GM12873 (cell line): ENCODE results near the gene ATXN10.

Experiments
- CTCF ChIP-seq: IDR thresholded peaks from 2 replicates; pipeline ENCODE4 v1.5.1; 2012; ENCODE audit warnings: low read depth, mild to moderate bottlenecking, moderate library complexity, low read length, control low read depth; ENCODE audit not compliant: insufficient read depth; ENCODE audit errors: missing control alignments

Gene ATXN10

DNA sequence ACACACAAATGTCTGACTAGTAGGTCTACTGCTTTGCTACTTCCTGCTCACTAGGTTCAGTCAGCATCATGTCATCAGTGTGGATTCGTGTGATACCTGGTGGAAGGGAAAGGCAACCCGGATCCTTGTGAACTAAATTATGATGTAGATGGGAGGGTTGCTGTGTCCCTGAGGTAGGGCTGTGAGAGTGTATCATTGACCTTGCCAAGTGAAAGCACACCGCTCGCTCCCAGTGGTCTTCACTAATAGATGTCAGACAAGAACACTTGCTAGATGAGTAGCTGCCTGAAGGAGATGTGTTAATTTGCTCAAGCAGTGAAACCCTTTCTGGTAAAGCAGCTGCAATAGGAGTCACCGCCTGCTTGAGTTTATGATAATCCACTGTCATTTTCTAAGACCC is 185.9 kb downstream of the ATXN10 start:
- no peak for TF ChIP-seq CTCF

GRCh38 chr22:45859231-45860161 is 187.9 kb downstream of the ATXN10 start:
- no peak for TF ChIP-seq CTCF

DNA sequence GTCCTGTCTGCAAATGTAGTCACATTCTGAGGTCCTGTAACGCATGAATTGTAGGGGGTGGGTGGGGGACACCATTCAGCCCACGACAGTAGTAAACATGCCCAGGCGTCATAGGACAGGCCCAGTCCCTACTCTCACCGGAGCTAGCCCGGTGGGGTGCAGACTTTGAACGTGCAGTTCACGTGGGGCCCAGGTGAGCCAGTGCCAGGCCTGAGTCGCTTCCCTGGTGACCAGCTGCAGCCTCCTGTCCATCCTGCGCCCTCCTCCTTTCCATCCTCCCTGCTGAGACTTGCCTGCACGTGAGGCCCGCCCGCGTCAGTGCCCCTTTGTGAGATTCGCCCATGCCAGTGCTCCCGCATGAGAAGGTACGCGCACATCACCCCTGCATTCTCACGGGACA is 188.6 kb downstream of the ATXN10 start:
- no peak for TF ChIP-seq CTCF

- TF ChIP-seq CTCF, result no peak
These were observed 189.6 kb downstream of the ATXN10 start for GRCh38 chr22:45861259-45861658.

DNA sequence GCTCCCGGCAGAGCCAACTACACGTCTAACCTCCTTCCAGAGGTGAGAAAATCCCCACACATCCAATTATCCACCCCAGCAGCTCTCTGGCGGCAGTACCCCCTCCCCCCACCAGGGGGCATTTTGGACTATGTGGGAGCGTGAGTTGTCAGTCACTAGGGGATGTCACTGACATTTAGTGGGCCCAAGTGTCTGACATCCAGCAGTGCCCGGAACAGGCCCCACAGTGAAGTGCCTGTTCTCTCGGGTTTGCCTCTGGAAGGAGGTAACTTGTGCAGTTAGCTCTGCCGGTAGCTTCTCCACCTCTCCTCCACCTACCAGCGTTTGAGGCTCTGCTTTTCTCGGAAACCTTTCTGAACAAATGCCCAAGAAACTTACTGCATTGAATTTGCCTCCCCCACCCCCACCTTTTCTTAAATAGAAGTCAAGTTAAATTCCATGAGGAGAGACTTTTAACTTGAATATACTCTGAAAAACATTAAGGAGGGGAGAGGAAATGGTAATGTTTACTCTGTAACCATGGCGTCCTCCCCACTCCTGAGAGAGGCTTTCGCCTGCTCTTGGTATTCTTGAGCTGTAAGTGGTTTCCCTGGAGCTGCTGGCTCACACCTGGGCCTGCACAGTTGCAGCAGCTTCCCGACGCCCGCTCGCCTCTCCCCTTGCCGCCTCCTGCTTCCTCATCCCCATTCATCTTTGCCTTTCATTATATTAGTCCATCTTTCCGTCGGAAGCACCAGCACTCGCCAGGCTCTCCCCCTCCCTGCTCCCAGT is 192.5 kb downstream of the ATXN10 start:
- TF ChIP-seq CTCF, result peak; percentile 96

DNA sequence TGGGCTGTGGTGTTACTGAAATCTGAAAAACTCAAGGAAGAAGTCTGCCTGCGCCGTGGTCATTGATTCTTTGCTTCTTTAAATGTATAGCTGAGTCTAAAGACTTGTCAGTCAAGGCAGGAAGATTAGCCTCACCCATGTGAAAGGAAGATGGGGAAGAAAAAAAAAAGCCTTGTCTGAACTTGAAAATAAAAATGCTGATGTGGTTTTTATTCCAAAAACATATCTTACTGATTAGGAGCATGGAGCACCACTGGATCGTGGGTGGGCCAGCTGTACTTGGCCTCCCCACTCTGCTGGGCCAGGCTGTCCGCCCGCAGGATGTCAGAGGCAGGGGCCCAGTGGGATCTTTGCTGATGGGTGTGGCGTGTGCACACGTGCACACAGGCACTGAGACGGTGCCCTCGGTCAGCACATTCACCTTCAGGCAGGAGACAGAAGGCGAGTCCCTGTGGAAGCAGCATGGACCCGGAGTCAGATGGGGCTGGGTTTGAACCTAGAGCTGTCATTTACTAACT is 193.4 kb downstream of the ATXN10 start:
- no peak for TF ChIP-seq CTCF

- no peak for TF ChIP-seq CTCF
These were observed 194.0 kb downstream of the ATXN10 start for GRCh38 chr22:45865561-45866125.
